Endothelial cell of umbilical vein (primary cell): ENCODE data around the gene BRMS1. TPM values are rescaled to one million over a fixed set of nuclear protein-coding genes. Genes with fewer than 3 reads are reported as not detected.

ENCODE experiments used
- BruUV-seq: library from RNA; stranded (reverse); fragments of 400-500 nt; replicated peaks from 2 replicates; lab custom pipeline; 2021; lab: Mats Ljungman, UMichigan
- CTCF ChIA-PET: fragments of 300-600, 350-600 bp; sonication (Branson Sonifier 250); formaldehyde crosslinking; loops from one replicate; lab custom pipeline; 2021; ENCODE audit warnings: antibody characterized with exemption, inconsistent platforms; lab: Charles Lee
- POLR2A ChIA-PET: fragments of 300-600, 350-600 bp; sonication (Branson Sonifier 250); formaldehyde crosslinking; loops from one replicate; lab custom pipeline; 2021; ENCODE audit warnings: antibody characterized with exemption, inconsistent platforms; lab: Charles Lee
- DNase-seq: peaks from one replicate; pipeline ENCODE4 v3.0.0-alpha.2; 2011; ENCODE audit warnings: low read depth, low spot score
- FAIRE-seq: peaks from 2 replicates; lab custom pipeline; 2011; peaks lifted over from hg19 to GRCh38; lab: Jason Lieb, UNC
- H2AFZ ChIP-seq: 2 replicates; pipeline ENCODE4 v1.6.0; 2012; ENCODE audit warnings: low read depth, low read length, control low read depth, inconsistent platforms
- H3K27ac ChIP-seq: 2 replicates; pipeline ENCODE4 v1.5.1; 2011; ENCODE audit warnings: low read depth, mild to moderate bottlenecking, control low read depth, low read length, moderate library complexity; ENCODE audit not compliant: insufficient read depth
- H3K27me3 ChIP-seq, 2 experiments: 2 replicates each; pipeline versions ENCODE4 v1.6.0 to v1.6.1; 2011; ENCODE audit warnings: low read length in 2 of 2, mixed read lengths in 1 of 2; ENCODE audit not compliant: control insufficient read depth in 2 of 2, insufficient read depth in 2 of 2
- H3K36me3 ChIP-seq, 2 experiments: 2 replicates in 1 of 2; 3 replicates in 1 of 2; pipeline ENCODE4 v1.5.1; 2011; ENCODE audit warnings: low read length in 2 of 2, mild to moderate bottlenecking in 1 of 2, moderate library complexity in 1 of 2; ENCODE audit not compliant: control insufficient read depth in 2 of 2, insufficient read depth in 2 of 2; ENCODE audit errors: extremely low read depth in 1 of 2
- H3K4me1 ChIP-seq: 3 replicates; pipeline ENCODE4 v1.5.1; 2011; ENCODE audit warnings: mild to moderate bottlenecking, low read length; ENCODE audit not compliant: control insufficient read depth, insufficient read depth; ENCODE audit errors: extremely low read depth
- H3K4me2 ChIP-seq: 2 replicates; pipeline ENCODE4 v1.6.1; 2011; ENCODE audit warnings: low read length, control low read depth, mixed read lengths; ENCODE audit not compliant: insufficient read depth
- H3K4me3 ChIP-seq, 3 experiments: fragments of 200-600 bp in 1 of 3; sonication (generic), shearing (Covaris generic) in 1 of 3; replicated peaks in 1 of 3; 2 replicates each; pipeline ENCODE4 v1.5.1; 2011 to 2016; ENCODE audit warnings: control low read depth in 3 of 3, low read length in 3 of 3, mild to moderate bottlenecking in 2 of 3, inconsistent platforms in 1 of 3, low read depth in 1 of 3, moderate library complexity in 1 of 3; ENCODE audit not compliant: insufficient read depth in 1 of 3
- H3K79me2 ChIP-seq: 2 replicates; pipeline ENCODE4 v1.6.0; 2012; ENCODE audit warnings: low read length, inconsistent platforms; ENCODE audit not compliant: control insufficient read depth, insufficient read depth
- H3K9ac ChIP-seq: replicated peaks from 2 replicates; pipeline ENCODE3; 2011; ENCODE audit warnings: low read length, control low read depth; ENCODE audit not compliant: insufficient read depth; ENCODE audit errors: extremely low read depth
- H3K9me1 ChIP-seq: replicated peaks from 3 replicates; pipeline ENCODE4 v1.6.0; 2011; ENCODE audit warnings: mild to moderate bottlenecking, low read length; ENCODE audit not compliant: control insufficient read depth, insufficient read depth; ENCODE audit errors: extremely low read depth
- H3K9me3 ChIP-seq: replicated peaks from 2 replicates; pipeline ENCODE4 v1.5.1; 2012; ENCODE audit warnings: low read length, inconsistent platforms; ENCODE audit not compliant: control insufficient read depth, insufficient read depth
- H4K20me1 ChIP-seq: replicated peaks from 2 replicates; pipeline ENCODE3; 2011; ENCODE audit warnings: mild to moderate bottlenecking, low read length; ENCODE audit not compliant: control insufficient read depth, insufficient read depth; ENCODE audit errors: extremely low read depth
- MYC ChIP-seq: IDR thresholded peaks from one replicate; pipeline ENCODE4 v1.6.1; 2011; ENCODE audit warnings: mild to moderate bottlenecking, low read depth, low read length
- dilution Hi-C: fragments of 300-500 bp; cut with MboI; formaldehyde crosslinking; loops from one replicate; pipeline ENCODE4 v1.15.0; 2019; ENCODE audit warnings: low sequenced_read_pairs; ENCODE audit not compliant: extremely low pct_ligation_motif_present
- intact Hi-C: fragments of 100-400 bp; cut with micrococcal nuclease; formaldehyde crosslinking; loops from one replicate; pipeline ENCODE4 v1.10.0; 2022
- polyA plus RNA-seq, 4 experiments: library from polyadenylated mRNA; depleted of rRNA in 3 of 4; stranded (reverse) in 3 of 4; unstranded in 1 of 4; fragments of >200 nt; gene quantifications; 2 replicates each; pipeline versions ENCODE4 v1.2.1 to v1.2.3, GENCODE V29; 2011 to 2012; ENCODE audit warnings: missing spikeins in 1 of 4
- total RNA-seq: library from RNA; stranded (reverse); gene quantifications from 2 replicates; pipeline ENCODE4 v1.2.3, GENCODE V29; 2021
- TF ChIP-seq, protein P1 (sequence below), 2 donors: IDR thresholded peaks; 1 replicate in 1 of 2; 2 replicates in 1 of 2; pipeline ENCODE4 v1.5.1; 2011; ENCODE audit warnings: low read length in 2 of 2, mild to moderate bottlenecking in 2 of 2, moderate library complexity in 2 of 2, control low read depth in 1 of 2, inconsistent platforms in 1 of 2, low read depth in 1 of 2; ENCODE audit not compliant: insufficient read depth in 1 of 2; ENCODE audit errors: extremely low read depth in 1 of 2

Gene BRMS1
- total and polyA plus RNA-seq, 2 donors (not counting 3 experiments of a cell fraction or from before 2014, with no cell fraction given) = 51.4 to 53.1 TPM

DNA sequence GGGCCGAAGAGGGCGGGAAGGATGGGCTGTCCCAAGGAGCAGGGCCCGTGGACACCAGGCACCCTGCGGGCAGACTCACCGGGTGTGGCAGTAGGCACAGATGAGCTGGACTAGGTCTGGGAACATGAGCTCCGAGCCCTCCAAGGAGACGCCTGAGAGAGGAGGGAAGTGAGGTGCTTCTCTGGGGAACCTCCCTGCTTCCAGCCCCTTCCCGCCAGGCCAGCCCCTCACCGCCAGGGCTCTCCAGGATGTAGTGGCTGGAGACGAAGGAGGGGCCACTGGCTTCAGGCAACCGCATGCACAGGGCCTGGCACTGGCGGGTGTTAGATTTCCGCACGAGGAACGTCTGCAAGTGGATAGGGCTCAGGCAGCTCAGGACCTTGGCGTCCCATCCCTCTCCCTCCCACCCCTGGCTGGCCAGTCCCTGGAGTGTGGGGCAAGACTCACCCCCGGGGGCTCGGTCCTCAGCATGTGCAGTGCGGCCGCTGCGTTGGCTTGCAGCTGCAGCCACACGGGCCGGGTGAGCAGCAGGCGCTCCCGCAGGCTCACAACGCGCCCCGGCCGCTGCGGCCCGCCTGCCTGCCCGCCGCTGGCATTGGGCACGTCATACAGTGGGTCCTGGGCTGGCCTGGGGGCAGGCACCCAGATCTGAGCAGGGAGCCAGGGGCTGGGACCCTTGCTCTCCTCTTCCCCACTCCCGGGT lies 9.2 kb downstream of the BRMS1 start:
- peaks cover 0 to 10% of the 10 kb centered on the region in 2 experiments for H3K36me3 ChIP-seq
- intact Hi-C loops = loop anchor here (1.0 to 2.0 kb wide), 3 partner anchors 7 to 23 kb away; partner anchors contain the start of gene BRMS1

More for the DNA sequence above, 9.2 kb downstream of the BRMS1 start:
- CTCF ChIA-PET = interaction anchor here (0.6 to 8.7 kb wide), 8 partner anchors 9 to 53 kb away, joined by 3 to 225 read pairs (median 6); partner anchors contain the start of genes BRMS1 and CD248
- H3K27me3 ChIP-seq = no peaks in the 10 kb centered on the region
- no peaks in the 10 kb centered on the region for H3K9me3 ChIP-seq
- dilution Hi-C loops = no loop called here
- no peaks in the 10 kb centered on the region for H3K9me1 ChIP-seq
- peak overlapping the region; percentile 91 for H3K27ac ChIP-seq
- DNase-seq (peak; percentile 53), FAIRE-seq (peak; percentile 81)
- TSS peak; percentile 13 for BruUV-seq
- no peaks in the 10 kb centered on the region for H3K79me2 ChIP-seq
- peak overlapping the region; percentile 0 for H2AFZ ChIP-seq
- peak overlapping the region; percentile 53 for H3K4me2 ChIP-seq
- TF ChIP-seq, protein P1, sequence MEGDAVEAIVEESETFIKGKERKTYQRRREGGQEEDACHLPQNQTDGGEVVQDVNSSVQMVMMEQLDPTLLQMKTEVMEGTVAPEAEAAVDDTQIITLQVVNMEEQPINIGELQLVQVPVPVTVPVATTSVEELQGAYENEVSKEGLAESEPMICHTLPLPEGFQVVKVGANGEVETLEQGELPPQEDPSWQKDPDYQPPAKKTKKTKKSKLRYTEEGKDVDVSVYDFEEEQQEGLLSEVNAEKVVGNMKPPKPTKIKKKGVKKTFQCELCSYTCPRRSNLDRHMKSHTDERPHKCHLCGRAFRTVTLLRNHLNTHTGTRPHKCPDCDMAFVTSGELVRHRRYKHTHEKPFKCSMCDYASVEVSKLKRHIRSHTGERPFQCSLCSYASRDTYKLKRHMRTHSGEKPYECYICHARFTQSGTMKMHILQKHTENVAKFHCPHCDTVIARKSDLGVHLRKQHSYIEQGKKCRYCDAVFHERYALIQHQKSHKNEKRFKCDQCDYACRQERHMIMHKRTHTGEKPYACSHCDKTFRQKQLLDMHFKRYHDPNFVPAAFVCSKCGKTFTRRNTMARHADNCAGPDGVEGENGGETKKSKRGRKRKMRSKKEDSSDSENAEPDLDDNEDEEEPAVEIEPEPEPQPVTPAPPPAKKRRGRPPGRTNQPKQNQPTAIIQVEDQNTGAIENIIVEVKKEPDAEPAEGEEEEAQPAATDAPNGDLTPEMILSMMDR (IDR thresholded peaks at IDR 0.05; ENCODE audit: extremely low read depth in 1 of 2, insufficient read depth in 1 of 2, low read depth in 1 of 2, low read length in 2 of 2) = peak in 1 of 2 donors; percentile 1
- no peak for TF ChIP-seq MYC
- H4K20me1 ChIP-seq = no peaks in the 10 kb centered on the region
- H3K9ac ChIP-seq = peak overlapping the region; percentile 85
- POLR2A ChIA-PET = interaction anchor here (1.4 to 1.6 kb wide), 3 partner anchors 9 to 46 kb away, joined by 3 to 6 read pairs (median 4); partner anchors contain the start of genes BRMS1 and YIF1A
- peaks cover 18% of the 10 kb centered on the region for H3K4me1 ChIP-seq
- H3K4me3 ChIP-seq = peak overlapping the region; percentile 12 to 54 (median 48)
